ENCODE measurements around the gene EXOC6.

DNA sequence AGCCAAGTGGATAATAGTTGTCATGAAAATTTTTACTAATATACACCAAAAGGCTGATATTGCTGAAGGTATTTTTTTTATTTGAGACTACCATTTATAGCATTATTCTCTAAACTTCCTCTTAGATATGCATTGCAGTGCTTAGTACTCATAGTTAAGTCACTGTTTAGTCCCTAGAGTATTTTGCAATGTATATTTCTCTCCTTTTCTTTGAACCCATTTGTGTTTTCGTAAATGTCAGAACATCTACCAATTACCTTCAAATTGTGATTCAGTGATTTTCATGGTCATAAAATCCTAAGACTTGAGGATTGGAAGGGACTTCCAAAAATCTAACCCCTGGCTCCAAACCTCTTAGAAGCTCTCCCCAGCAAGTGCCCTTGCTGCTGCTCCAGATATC, 190.8 kb downstream of the EXOC6 start:
- TF ChIP-seq, protein P1, sequence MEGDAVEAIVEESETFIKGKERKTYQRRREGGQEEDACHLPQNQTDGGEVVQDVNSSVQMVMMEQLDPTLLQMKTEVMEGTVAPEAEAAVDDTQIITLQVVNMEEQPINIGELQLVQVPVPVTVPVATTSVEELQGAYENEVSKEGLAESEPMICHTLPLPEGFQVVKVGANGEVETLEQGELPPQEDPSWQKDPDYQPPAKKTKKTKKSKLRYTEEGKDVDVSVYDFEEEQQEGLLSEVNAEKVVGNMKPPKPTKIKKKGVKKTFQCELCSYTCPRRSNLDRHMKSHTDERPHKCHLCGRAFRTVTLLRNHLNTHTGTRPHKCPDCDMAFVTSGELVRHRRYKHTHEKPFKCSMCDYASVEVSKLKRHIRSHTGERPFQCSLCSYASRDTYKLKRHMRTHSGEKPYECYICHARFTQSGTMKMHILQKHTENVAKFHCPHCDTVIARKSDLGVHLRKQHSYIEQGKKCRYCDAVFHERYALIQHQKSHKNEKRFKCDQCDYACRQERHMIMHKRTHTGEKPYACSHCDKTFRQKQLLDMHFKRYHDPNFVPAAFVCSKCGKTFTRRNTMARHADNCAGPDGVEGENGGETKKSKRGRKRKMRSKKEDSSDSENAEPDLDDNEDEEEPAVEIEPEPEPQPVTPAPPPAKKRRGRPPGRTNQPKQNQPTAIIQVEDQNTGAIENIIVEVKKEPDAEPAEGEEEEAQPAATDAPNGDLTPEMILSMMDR (IDR thresholded peaks at IDR 0.05 in 8 of 11, conservative IDR thresholded peaks at IDR 0.05 in 3 of 11), result no peak
- TF ChIP-seq POLR2AphosphoS5 (IDR thresholded peaks at IDR 0.05), result no peak
